ENCODE data around the gene TMEM215.
A peak's percentile ranks its signal among the peaks of the same experiment; 100 is the strongest.

TMEM215 gene, protein sequence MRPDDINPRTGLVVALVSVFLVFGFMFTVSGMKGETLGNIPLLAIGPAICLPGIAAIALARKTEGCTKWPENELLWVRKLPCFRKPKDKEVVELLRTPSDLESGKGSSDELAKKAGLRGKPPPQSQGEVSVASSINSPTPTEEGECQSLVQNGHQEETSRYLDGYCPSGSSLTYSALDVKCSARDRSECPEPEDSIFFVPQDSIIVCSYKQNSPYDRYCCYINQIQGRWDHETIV

DNA sequence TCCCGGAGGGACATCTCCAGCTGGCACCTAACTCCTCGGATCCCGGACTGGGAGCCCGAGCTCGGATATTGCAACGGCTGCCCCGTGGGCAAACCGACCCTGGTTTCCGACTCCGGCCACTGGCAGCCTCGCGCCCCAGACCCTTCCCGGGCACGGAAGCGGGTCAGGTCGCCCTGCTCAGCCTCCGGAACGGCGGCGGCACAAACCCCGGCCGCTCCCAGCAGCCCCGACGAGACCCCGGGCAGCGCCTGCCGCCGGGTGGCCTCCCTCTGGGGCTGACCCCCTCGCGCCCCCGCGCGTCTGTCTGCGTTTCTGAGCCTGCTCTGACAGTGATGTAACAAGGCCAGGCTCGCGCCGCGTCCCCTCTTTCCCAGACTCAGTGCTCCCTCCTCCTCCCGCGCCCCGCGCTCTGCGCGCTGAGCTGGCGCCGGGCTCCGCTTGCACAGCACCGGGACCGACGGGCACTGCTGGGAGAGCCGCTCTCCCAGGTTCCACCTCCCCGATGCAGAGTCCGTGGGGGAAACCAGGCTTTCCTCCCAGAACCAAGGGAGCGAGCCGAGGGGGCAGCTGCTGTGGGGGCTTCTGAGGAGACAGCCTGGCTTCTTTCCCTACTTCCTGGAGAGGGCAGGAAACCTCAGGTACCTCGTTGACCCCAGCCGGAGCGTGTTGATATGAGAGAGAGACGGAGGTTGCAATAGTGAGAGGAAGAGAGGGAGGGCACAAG lies at the start of gene TMEM215:
TSS of gene TMEM215 (plus strand) at position 373 of the 724 bp plus-strand sequence. CDS start 644 bp downstream, outside the sequence.
- DNase-seq (ENCODE audit: low read depth in 1 of 2, low spot score in 1 of 2) = no peak
- no peak for TF ChIP-seq JUND (IDR thresholded peaks at IDR 0.05; ENCODE audit: low read depth)
- in situ Hi-C loops (cut with HindIII; ENCODE audit: low pct_unique_long_range_greater_than_20kb, low sequenced_read_pairs) = no loop called here

DNA sequence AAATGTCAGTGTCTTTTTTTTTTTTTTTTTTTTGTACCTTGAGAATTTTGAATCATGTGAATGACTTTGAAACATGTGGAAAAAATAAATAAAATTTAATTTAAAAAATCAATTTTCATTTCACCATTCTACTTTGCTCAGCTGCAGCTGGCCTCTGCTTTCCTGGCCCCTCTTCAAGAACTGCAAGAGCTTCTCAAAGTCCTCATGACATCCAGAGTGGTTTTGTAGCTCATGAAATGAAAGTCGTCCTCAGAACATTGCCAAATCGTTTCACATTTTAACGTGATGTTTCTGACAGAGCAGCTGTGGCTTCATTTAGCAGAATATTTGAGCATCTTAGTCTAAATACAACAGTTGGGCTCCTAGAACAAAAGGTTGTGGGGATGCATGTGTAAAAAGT lies 47.9 kb upstream of the TMEM215 start:
- DNase-seq (ENCODE audit: low read depth in 1 of 2, low spot score in 1 of 2) = no peak
- no peak for TF ChIP-seq JUND (IDR thresholded peaks at IDR 0.05; ENCODE audit: low read depth)

GRCh38 chr9:32737378-32737777 lies 46.0 kb upstream of the TMEM215 start:
- TF ChIP-seq JUND (IDR thresholded peaks at IDR 0.05; ENCODE audit: low read depth) = no peak
- in situ Hi-C loops (cut with HindIII; ENCODE audit: low pct_unique_long_range_greater_than_20kb, low sequenced_read_pairs) = no loop called here
- no peak for DNase-seq (ENCODE audit: low read depth in 1 of 2, low spot score in 1 of 2)

More for the DNA sequence above, 47.9 kb upstream of the TMEM215 start:
- in situ Hi-C loops (cut with HindIII; ENCODE audit: low pct_unique_long_range_greater_than_20kb, low sequenced_read_pairs) = no loop called here

DNA sequence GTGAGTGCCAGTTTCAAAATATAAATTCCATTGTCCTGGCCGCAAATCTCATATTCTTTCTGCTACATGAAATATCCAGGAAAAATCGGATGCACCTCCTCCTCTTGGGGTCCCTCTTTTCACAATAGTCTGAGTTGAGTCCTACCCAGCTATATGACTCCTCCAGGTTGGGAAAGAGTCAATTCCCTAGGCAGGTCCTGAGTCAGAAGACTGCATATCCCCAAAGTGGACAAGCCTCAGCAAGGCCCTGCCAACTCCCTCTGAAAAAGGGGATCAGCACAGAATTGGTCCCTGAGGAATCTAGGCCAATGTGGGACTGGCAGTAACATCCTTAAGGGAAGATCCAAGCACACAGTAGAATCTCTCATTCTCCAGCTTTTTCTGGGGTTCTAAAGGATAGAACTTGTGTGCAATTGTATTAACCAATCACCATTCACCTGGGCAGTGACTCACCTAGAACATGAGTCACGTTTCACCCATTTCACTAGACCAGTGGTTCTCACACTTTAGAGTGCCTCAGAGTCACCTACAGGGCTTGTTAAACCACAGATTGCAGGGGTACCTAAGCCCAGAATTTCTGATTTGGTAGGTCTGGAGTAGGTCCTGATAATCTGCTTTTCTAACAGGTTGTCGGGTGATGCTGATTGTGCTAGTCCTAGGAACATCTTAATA lies 44.7 kb upstream of the TMEM215 start:
- no peak for TF ChIP-seq JUND (IDR thresholded peaks at IDR 0.05; ENCODE audit: low read depth)
- in situ Hi-C loops (cut with HindIII; ENCODE audit: low pct_unique_long_range_greater_than_20kb, low sequenced_read_pairs) = no loop called here
- peak in 1 of 2 experiments; percentile 7 for DNase-seq (ENCODE audit: low read depth in 1 of 2, low spot score in 1 of 2)

- DNase-seq (ENCODE audit: low read depth in 1 of 2, low spot score in 1 of 2) = peak in 1 of 2 experiments; percentile 52
- in situ Hi-C loops (cut with HindIII; ENCODE audit: low pct_unique_long_range_greater_than_20kb, low sequenced_read_pairs) = no loop called here
- TF ChIP-seq JUND (IDR thresholded peaks at IDR 0.05; ENCODE audit: low read depth) = no peak
These were observed 41.6 kb upstream of the TMEM215 start for GRCh38 chr9:32741706-32742105.

GRCh38 chr9:32742296-32742695 lies 41.0 kb upstream of the TMEM215 start:
- no peak for TF ChIP-seq JUND (IDR thresholded peaks at IDR 0.05; ENCODE audit: low read depth)
- DNase-seq (ENCODE audit: low read depth in 1 of 2, low spot score in 1 of 2) = no peak
- in situ Hi-C loops (cut with HindIII; ENCODE audit: low pct_unique_long_range_greater_than_20kb, low sequenced_read_pairs) = no loop called here

DNA sequence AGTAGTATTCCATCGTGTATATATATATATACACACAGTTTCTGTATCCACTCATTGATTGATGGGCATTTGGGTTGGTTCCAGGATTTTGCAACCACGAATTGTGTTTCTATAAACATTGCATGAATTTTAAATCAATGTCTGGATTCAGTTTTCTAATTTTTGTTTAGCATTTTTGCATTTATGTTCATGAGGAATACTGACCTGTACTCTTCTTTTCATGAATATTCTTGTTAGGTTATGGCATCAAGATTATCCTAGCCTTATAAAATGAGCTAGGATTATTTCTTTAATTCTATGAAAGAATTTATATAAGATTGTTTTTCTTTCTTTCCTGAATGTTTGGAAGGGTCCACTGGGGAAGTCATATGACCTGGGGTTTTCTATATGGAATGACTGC lies 35.3 kb upstream of the TMEM215 start:
- TF ChIP-seq JUND (IDR thresholded peaks at IDR 0.05; ENCODE audit: low read depth) = no peak
- DNase-seq (ENCODE audit: low read depth in 1 of 2, low spot score in 1 of 2) = no peak
- in situ Hi-C loops (cut with HindIII; ENCODE audit: low pct_unique_long_range_greater_than_20kb, low sequenced_read_pairs) = no loop called here

DNA sequence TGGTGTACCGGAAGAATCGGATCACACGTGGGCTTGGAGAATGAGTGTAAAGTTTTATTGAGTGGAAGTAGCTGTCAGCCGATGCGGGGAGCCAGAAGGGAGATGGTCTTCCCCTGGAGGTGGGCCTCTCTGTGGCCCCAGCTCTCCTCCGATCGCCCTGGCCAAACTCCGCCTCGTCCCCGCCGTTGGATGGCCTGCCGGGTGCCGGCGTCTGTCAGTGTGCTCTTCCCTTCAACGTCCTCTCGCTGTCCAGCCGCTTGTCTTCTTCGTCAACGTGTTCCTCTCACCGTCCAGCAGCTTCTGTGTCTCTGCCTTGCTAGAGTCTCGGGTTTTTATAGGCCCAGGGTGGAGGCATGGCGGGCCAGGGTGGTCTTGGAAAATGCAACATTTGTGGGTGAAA lies 27.6 kb upstream of the TMEM215 start:
- in situ Hi-C loops (cut with HindIII; ENCODE audit: low pct_unique_long_range_greater_than_20kb, low sequenced_read_pairs) = no loop called here
- DNase-seq (ENCODE audit: low read depth in 1 of 2, low spot score in 1 of 2) = no peak
- no peak for TF ChIP-seq JUND (IDR thresholded peaks at IDR 0.05; ENCODE audit: low read depth)

- DNase-seq (ENCODE audit: low read depth in 1 of 2, low spot score in 1 of 2) = no peak
- TF ChIP-seq JUND (IDR thresholded peaks at IDR 0.05; ENCODE audit: low read depth) = no peak
- in situ Hi-C loops (cut with HindIII; ENCODE audit: low pct_unique_long_range_greater_than_20kb, low sequenced_read_pairs) = no loop called here
These were observed 19.2 kb upstream of the TMEM215 start for GRCh38 chr9:32764139-32764538.

DNA sequence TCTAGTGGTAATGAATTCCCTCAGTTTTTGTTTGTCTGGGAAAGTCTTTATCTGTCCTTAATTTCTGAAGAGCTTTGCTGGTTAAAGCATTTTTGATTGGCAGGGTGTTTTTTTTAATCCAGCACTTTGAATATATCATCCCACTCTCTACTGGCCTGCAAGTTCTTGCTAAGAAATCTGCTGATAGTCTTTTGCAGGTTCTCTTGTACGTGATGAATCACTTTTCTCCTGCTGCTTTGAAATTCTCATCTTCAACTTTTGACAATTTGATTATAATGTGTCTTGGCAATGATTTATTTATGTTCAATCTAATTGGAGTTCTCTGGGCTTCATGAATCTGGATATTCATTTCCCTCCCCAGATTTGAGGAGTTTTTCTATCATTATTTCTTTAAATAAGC lies 8.1 kb upstream of the TMEM215 start:
- TF ChIP-seq JUND (IDR thresholded peaks at IDR 0.05; ENCODE audit: low read depth) = no peak
- DNase-seq (ENCODE audit: low read depth in 1 of 2, low spot score in 1 of 2) = no peak
- in situ Hi-C loops (cut with HindIII; ENCODE audit: low pct_unique_long_range_greater_than_20kb, low sequenced_read_pairs) = no loop called here

GRCh38 chr9:32776201-32776600 lies 7.1 kb upstream of the TMEM215 start:
- DNase-seq (ENCODE audit: low read depth in 1 of 2, low spot score in 1 of 2) = peak in 1 of 2 experiments; percentile 14
- in situ Hi-C loops (cut with HindIII; ENCODE audit: low pct_unique_long_range_greater_than_20kb, low sequenced_read_pairs) = no loop called here
- no peak for TF ChIP-seq JUND (IDR thresholded peaks at IDR 0.05; ENCODE audit: low read depth)

DNA sequence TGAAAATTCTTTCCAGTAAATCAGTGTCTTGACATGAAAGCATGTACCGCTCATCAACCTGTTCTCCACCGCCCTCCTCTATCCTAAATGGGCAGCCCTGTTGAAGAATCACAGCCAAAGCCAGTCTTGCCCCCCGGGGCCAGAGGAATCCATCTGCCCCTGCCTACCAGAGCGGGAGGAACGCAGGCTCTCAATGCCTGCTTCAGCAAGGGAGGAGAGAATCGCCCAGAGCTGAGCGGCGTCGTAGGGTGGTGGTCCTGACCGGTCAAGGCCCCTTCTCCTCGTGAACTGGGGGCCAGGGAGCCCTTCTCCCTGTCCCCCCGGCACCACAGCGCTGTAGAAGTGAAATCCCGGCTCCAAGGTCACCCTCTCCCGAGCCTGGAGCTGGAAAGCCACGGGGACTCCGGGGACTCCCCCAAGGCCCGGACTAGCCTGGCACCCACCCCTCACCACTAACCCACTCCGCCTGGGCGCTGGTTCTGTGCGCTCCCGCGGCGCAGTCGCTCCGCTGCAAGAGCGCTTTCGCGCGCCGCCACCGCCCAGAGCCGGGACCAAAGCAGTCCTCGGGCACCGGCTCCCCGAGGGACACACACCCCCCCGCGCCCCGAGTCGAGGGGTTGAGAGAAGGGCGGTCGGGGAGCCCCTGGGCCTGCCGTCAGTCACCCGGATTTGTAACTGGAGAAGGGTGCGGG lies 718 bp upstream of the TMEM215 start:
- TF ChIP-seq JUND (IDR thresholded peaks at IDR 0.05; ENCODE audit: low read depth) = no peak
- in situ Hi-C loops (cut with HindIII; ENCODE audit: low pct_unique_long_range_greater_than_20kb, low sequenced_read_pairs) = no loop called here
- DNase-seq (ENCODE audit: low read depth in 1 of 2, low spot score in 1 of 2) = no peak
